ENCODE measurements around the gene AKR7A2.

The AKR7A2 gene

GRCh38 chr1:19311931-19312781 lies at the start of gene AKR7A2, which contains the start of gene SLC66A1:
AKR7A2 (minus strand) TSS chr1:19312144; CDS start chr1:19312124, 20 bp downstream.
SLC66A1 (plus strand) TSS chr1:19312326; CDS start chr1:19317678, 5,352 bp downstream.
- peak; percentile 80 for DNase-seq (ENCODE audit: low read depth)

GRCh38 chr1:19360843-19361610 lies 49.1 kb upstream of the AKR7A2 start:
- DNase-seq (ENCODE audit: low read depth): no peak

GRCh38 chr1:19360432-19360831 lies 48.5 kb upstream of the AKR7A2 start:
- DNase-seq (ENCODE audit: low read depth): no peak

- no peak for DNase-seq (ENCODE audit: low read depth)
Observed at GRCh38 chr1:19360016-19360415, 48.1 kb upstream of the AKR7A2 start.

GRCh38 chr1:19359357-19359756 lies 47.4 kb upstream of the AKR7A2 start:
- DNase-seq (ENCODE audit: low read depth): no peak

- DNase-seq (ENCODE audit: low read depth): no peak
Observed at GRCh38 chr1:19358710-19359109, 46.8 kb upstream of the AKR7A2 start.

- no peak for DNase-seq (ENCODE audit: low read depth)
Observed at GRCh38 chr1:19357299-19357986, 45.5 kb upstream of the AKR7A2 start.

- DNase-seq (ENCODE audit: low read depth): no peak
Observed at GRCh38 chr1:19356266-19356665, 44.3 kb upstream of the AKR7A2 start.

- DNase-seq (ENCODE audit: low read depth): no peak
Observed at GRCh38 chr1:19354531-19354981, 42.6 kb upstream of the AKR7A2 start.

GRCh38 chr1:19353596-19353995 lies 41.7 kb upstream of the AKR7A2 start:
- no peak for DNase-seq (ENCODE audit: low read depth)

- no peak for DNase-seq (ENCODE audit: low read depth)
Observed at GRCh38 chr1:19352839-19353238, 40.9 kb upstream of the AKR7A2 start.

- DNase-seq (ENCODE audit: low read depth): no peak
Observed at GRCh38 chr1:19351873-19352272, 39.9 kb upstream of the AKR7A2 start.

GRCh38 chr1:19350566-19350965 lies 38.6 kb upstream of the AKR7A2 start:
- DNase-seq (ENCODE audit: low read depth): no peak

- DNase-seq (ENCODE audit: low read depth): no peak
Observed at GRCh38 chr1:19349999-19350398, 38.1 kb upstream of the AKR7A2 start.

- DNase-seq (ENCODE audit: low read depth): no peak
Observed at GRCh38 chr1:19348441-19349198, 36.7 kb upstream of the AKR7A2 start.

GRCh38 chr1:19347533-19348172 lies 35.7 kb upstream of the AKR7A2 start:
- no peak for DNase-seq (ENCODE audit: low read depth)

GRCh38 chr1:19346026-19346425 lies 34.1 kb upstream of the AKR7A2 start:
- DNase-seq (ENCODE audit: low read depth): no peak

- DNase-seq (ENCODE audit: low read depth): no peak
Observed at GRCh38 chr1:19345391-19345790, 33.4 kb upstream of the AKR7A2 start.

GRCh38 chr1:19344831-19345230 lies 32.9 kb upstream of the AKR7A2 start:
- DNase-seq (ENCODE audit: low read depth): no peak

- DNase-seq (ENCODE audit: low read depth): no peak
Observed at GRCh38 chr1:19344372-19344810, 32.4 kb upstream of the AKR7A2 start.

Measured in T-helper 22 cell (primary cell).